GM12878 (cell line): ENCODE results near the gene CA5A. TPM values are rescaled to one million over a fixed set of nuclear protein-coding genes. Genes with fewer than 3 reads are reported as not detected.
"Not testable (repeated sequence)": the region's sequence is repeated elsewhere in the genome, so short reads cannot be mapped to it uniquely, and the experiment has no call there.

Source experiments
- ATAC-seq: fragments of 200-7000 bp; cut with Tn5 transposase; 3 replicates; pipeline ENCODE4 v1.9.1; 2020; ENCODE audit warnings: mild to moderate bottlenecking, moderate library complexity
- BruUV-seq: library from RNA; stranded (reverse); fragments of 400-500 nt; replicated peaks from 2 replicates; lab custom pipeline; 2021; lab: Mats Ljungman, UMichigan
- CTCF ChIA-PET: fragments of 300-600 bp; sonication (Branson Sonifier 250); formaldehyde crosslinking; extraction: SDS; loops from one replicate; lab custom pipeline; 2021; ENCODE audit warnings: inconsistent platforms; lab: Yijun Ruan, JAX
- POLR2A ChIA-PET: fragments of 350-600 bp; formaldehyde crosslinking; extraction: SDS; loops from one replicate; lab custom pipeline; 2021; ENCODE audit warnings: inconsistent platforms; lab: Charles Lee
- RAD21 ChIA-PET: fragments of 300-600 bp; sonication (Branson Sonifier 250); formaldehyde crosslinking; loops from one replicate; lab custom pipeline; 2023; ENCODE audit warnings: antibody characterized with exemption; ENCODE audit not compliant: unreplicated experiment; lab: Charles Lee
- SMC1A ChIA-PET: fragments of 300-600 bp; sonication (Branson Sonifier 250); formaldehyde crosslinking; loops from one replicate; lab custom pipeline; 2023; ENCODE audit not compliant: unreplicated experiment, uncharacterized antibody; lab: Charles Lee
- DNase-seq: peaks from one replicate; pipeline ENCODE4 v3.0.0-alpha.2; 2011; ENCODE audit warnings: low read depth, low spot score
- FAIRE-seq: peaks from 3 replicates; lab custom pipeline; 2011; peaks lifted over from hg19 to GRCh38; lab: Jason Lieb, UNC
- H2AFZ ChIP-seq: 2 replicates; pipeline ENCODE4 v1.6.0; 2011; ENCODE audit warnings: low read depth, low read length, control low read depth; ENCODE audit not compliant: control insufficient read depth
- H3K27ac ChIP-seq: 2 replicates; pipeline ENCODE4 v1.5.1; 2011; ENCODE audit warnings: control low read depth; ENCODE audit not compliant: control insufficient read depth, insufficient read depth
- H3K27me3 ChIP-seq, 2 experiments: replicated peaks in 1 of 2; 2 replicates each; pipeline versions ENCODE4 v1.6.0 to v1.6.1; 2011; ENCODE audit warnings: low read length in 1 of 2; ENCODE audit not compliant: control insufficient read depth in 2 of 2, insufficient read depth in 2 of 2
- H3K36me3 ChIP-seq, 2 experiments: 2 replicates each; pipeline ENCODE4 v1.5.1; 2011; ENCODE audit warnings: low read length in 1 of 2; ENCODE audit not compliant: control insufficient read depth in 2 of 2, insufficient read depth in 2 of 2
- H3K4me1 ChIP-seq: 2 replicates; pipeline ENCODE4 v1.6.1; 2011; ENCODE audit warnings: mild to moderate bottlenecking, low read length, moderate library complexity, mixed read lengths; ENCODE audit not compliant: control insufficient read depth, insufficient read depth
- H3K4me2 ChIP-seq: 2 replicates; pipeline ENCODE4 v1.6.0; 2011; ENCODE audit warnings: control low read depth; ENCODE audit not compliant: control insufficient read depth, insufficient read depth
- H3K4me3 ChIP-seq: fragments of 200-600 bp; sonication (generic); 2 replicates; pipeline ENCODE4 v1.5.1; 2016
- H3K79me2 ChIP-seq: 2 replicates; pipeline ENCODE4 v1.6.0; 2011; ENCODE audit warnings: low read length; ENCODE audit not compliant: control insufficient read depth, insufficient read depth
- H3K9ac ChIP-seq: 2 replicates; pipeline ENCODE4 v1.8.0; 2011; ENCODE audit warnings: low read length, control low read depth, mixed read lengths; ENCODE audit not compliant: control insufficient read depth, insufficient read depth
- H3K9me3 ChIP-seq: replicated peaks from 3 replicates; pipeline ENCODE4 v1.5.1; 2011; ENCODE audit warnings: mild to moderate bottlenecking, low read length; ENCODE audit not compliant: control insufficient read depth, insufficient read depth
- H4K20me1 ChIP-seq: 2 replicates; pipeline ENCODE4 v1.6.0; 2011; ENCODE audit not compliant: control insufficient read depth, insufficient read depth
- EGR1 ChIP-seq, 2 experiments: IDR thresholded peaks; 1 replicate in 1 of 2; 2 replicates in 1 of 2; pipeline ENCODE4 v1.6.1; 2011 to 2012; ENCODE audit warnings: low read depth in 2 of 2, low read length in 2 of 2, borderline replicate concordance in 1 of 2, mild to moderate bottlenecking in 1 of 2, moderate library complexity in 1 of 2
- IKZF2 ChIP-seq, 2 experiments: fragments of 450-650 bp; IDR thresholded peaks; 2 replicates each; pipeline ENCODE4 v1.6.1; 2017; ENCODE audit warnings: mild to moderate bottlenecking in 2 of 2, moderate library complexity in 2 of 2
- MTA3 ChIP-seq: IDR thresholded peaks from 2 replicates; pipeline ENCODE4 v1.6.1; 2012; ENCODE audit warnings: low read length, inconsistent platforms, borderline replicate concordance
- NFIC ChIP-seq: IDR thresholded peaks from 2 replicates; pipeline ENCODE4 v1.6.1; 2012; ENCODE audit warnings: low read depth, mild to moderate bottlenecking, inconsistent platforms, low read length, moderate library complexity
- RUNX3 ChIP-seq: IDR thresholded peaks from 2 replicates; pipeline ENCODE4 v1.6.1; 2012; ENCODE audit warnings: low read length, inconsistent platforms
- WGBS: methylation state at CpG from one replicate; pipeline ENCODE4 v1.1.6; 2016; ENCODE audit warnings: low lambda C conversion rate; ENCODE audit not compliant: insufficient replicate concordance, insufficient coverage; ENCODE audit errors: missing lambda C conversion rate; 5-methylcytosine and 5-hydroxymethylcytosine counted together
- in situ Hi-C: fragments of 300-500 bp; cut with MboI; formaldehyde crosslinking; loops from 9 replicates; pipeline ENCODE4 v1.14.3; 2018; ENCODE audit warnings: mixed read lengths
- intact Hi-C: fragments of 100-400 bp; cut with micrococcal nuclease; formaldehyde crosslinking; loops from one replicate; pipeline ENCODE4 v1.14.2; 2022; ENCODE audit not compliant: unreplicated experiment
- polyA plus RNA-seq, 11 experiments: library from polyadenylated mRNA; depleted of rRNA in 4 of 11; unstranded in 6 of 11; stranded (reverse) in 5 of 11; fragments of >200 nt; fragmentation: Nextera tagmentation in 4 of 11; fragmentation: Illumina TruSeq in 1 of 11; extraction: Ambion mirVana in 4 of 11; extraction: Trizol in 1 of 11; gene quantifications; 1 replicate in 1 of 11; 2 replicates in 10 of 11; pipeline versions ENCODE4 v1.2.1 to v1.2.3, GENCODE V29; 2011 to 2016; ENCODE audit warnings: inconsistent platforms in 2 of 11, missing spikeins in 2 of 11, low read depth in 1 of 11
- total RNA-seq, 4 experiments: library from RNA; depleted of rRNA in 3 of 4; stranded (reverse); fragments of >200 nt in 3 of 4; fragmentation: Illumina TruSeq in 1 of 4; extraction: Trizol in 1 of 4; gene quantifications; 2 replicates each; pipeline versions ENCODE4 v1.2.1 to v1.2.3, GENCODE V29; 2013 to 2021

The CA5A gene
- total and polyA plus RNA-seq, 10 of the 15 experiments (the other 5 are each of a cell fraction or from before 2014, with no cell fraction given), result not detected

DNA sequence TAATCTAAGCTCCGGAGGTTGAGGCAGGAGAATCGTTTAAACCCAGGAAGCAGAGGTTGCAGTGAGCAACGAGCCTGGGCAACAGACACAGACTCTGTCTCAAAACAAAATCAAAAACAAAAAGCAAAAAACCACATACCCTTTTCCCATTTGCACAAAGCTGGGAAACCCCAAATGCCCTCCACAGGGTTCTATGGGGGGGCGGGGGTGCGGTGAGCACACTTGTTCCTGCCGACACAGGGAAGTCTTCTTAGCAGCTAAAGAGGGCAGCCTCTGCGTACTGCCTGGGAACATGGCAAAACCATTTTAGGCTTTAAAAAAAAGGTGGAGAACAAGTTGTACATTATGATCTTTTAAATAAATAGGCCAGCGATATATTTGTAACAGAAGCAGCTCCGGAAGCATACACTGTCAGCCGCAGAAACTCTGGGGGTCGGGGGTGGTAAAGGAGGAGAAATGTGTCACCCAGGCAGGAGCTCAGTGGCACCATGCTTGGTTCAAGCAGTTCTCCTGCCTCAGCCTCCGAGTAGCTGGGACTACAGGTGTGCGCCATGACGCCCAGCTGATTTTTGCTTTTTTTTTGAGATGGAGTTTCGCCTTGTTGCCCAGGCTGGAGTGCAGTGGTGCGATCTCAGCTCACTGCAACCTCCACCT is 70.3 kb downstream of the CA5A start:
- Histone ChIP-seq H3K4me1 (peaks cover 18% of the 10 kb centered on the region), H2AFZ (0 out of 2 replicates have a peak overlapping the region, but pooled peaks have one; percentile 23), H3K4me2 (peak overlapping the region; percentile 69), H3K27ac (peak overlapping the region; percentile 61), H3K79me2 (peaks cover 71% of the 10 kb centered on the region), H3K9ac (peak overlapping the region; percentile 40; the same call in 1 of the 2 replicates), H3K4me3 (peak overlapping the region; percentile 82)
- H3K36me3 ChIP-seq, H3K9me3 ChIP-seq, H3K27me3 ChIP-seq, H4K20me1 ChIP-seq, BruUV-seq, FAIRE-seq: not testable (repeated sequence)
- ATAC-seq (peak; percentile 7), DNase-seq (peak; percentile 46)
- CTCF ChIA-PET, result interaction anchor here (1.2 to 17.0 kb wide), 10 partner anchors 10 to 100 kb away, joined by 3 to 553 read pairs (median 4); partner anchors contain the start of gene KLHDC4
- POLR2A ChIA-PET, result interaction anchor here (0.8 to 6.1 kb wide), 6 partner anchors 9 to 86 kb away, joined by 3 to 48 read pairs (median 4); partner anchors contain the start of gene BANP
- in situ Hi-C loops (loop anchor here (10.0 kb wide), 1 partner anchor 481 kb away; the partner anchor contains the start of gene FBXO31), intact Hi-C loops (loop anchor here (1.0 kb wide), 1 partner anchor 56 kb away; no protein-coding TSS in a partner anchor)
- WGBS, result 2% methylated on average over 16 of the region's 16 CpGs
- SMC1A ChIA-PET, result interaction anchor here (0.8 to 13.0 kb wide), 6 partner anchors 10 to 86 kb away, joined by 3 to 301 read pairs (median 9); no protein-coding TSS in a partner anchor
- TF ChIP-seq MTA3 (peak; percentile 30; the same call in 1 of the 2 replicates), RUNX3 (peak; percentile 73), NFIC (peak; percentile 20; the same call in 1 of the 2 replicates), EGR1 (IDR thresholded peaks at IDR 0.05; ENCODE audit: borderline replicate concordance in 1 of 2, low read depth in 2 of 2, low read length in 2 of 2) (0 out of 3 replicates have a peak, but pooled peaks of 1 of the 2 experiments have one; percentile 16), IKZF2 (IDR thresholded peaks at IDR 0.05) (peak; percentile 21; a peak in 2 of 4 replicates)
- RAD21 ChIA-PET, result interaction anchor here (0.9 to 12.9 kb wide), 8 partner anchors 11 to 86 kb away, joined by 3 to 406 read pairs (median 6); no protein-coding TSS in a partner anchor
